ENCODE data around the gene KIF16B. TPM values are rescaled to one million over a fixed set of nuclear protein-coding genes. Genes with fewer than 3 reads are reported as not detected.

KIF16B gene
- total and polyA plus RNA-seq, 8 donors, result 5.0 to 59.8 (median 24.2) TPM

GRCh38 chr20:16553101-16553500 is 20.1 kb downstream of the KIF16B start:
- H3K36me3 ChIP-seq, result no peaks in the 10 kb centered on the region
- no peak overlapping the region for H3K27ac ChIP-seq
- intact Hi-C loops (cut with DNase I; ENCODE audit: low total_unique reads), result no loop called here
- H3K4me3 ChIP-seq, result no peak overlapping the region
- H3K4me1 ChIP-seq, result peaks cover 0 to 32% (median 8%) of the 10 kb centered on the region in 4 donors
- 85 to 98% (median 97%) methylated on average over 5 of the region's 5 CpGs for WGBS, 5 donors
- TF ChIP-seq POLR2A (IDR thresholded peaks at IDR 0.05), result no peak
- TF ChIP-seq POLR2AphosphoS5 (IDR thresholded peaks at IDR 0.05), result no peak
- TF ChIP-seq EP300 (IDR thresholded peaks at IDR 0.05), result no peak
- TF ChIP-seq CTCF (IDR thresholded peaks at IDR 0.05), result no peak
- H3K27me3 ChIP-seq, result no peaks in the 10 kb centered on the region
- no peak for DNase-seq
- H3K9me3 ChIP-seq, result no peaks in the 10 kb centered on the region

- intact Hi-C loops (cut with DNase I; ENCODE audit: low total_unique reads), result no loop called here
- Histone ChIP-seq H3K27ac (no peak overlapping the region), H3K9me3 (no peaks in the 10 kb centered on the region), H3K4me1 (peaks cover 0 to 31% (median 7%) of the 10 kb centered on the region in 4 donors), H3K27me3 (no peaks in the 10 kb centered on the region), H3K4me3 (no peak overlapping the region), H3K36me3 (no peaks in the 10 kb centered on the region)
- no peak for DNase-seq
- WGBS, 5 donors, result 71 to 84% (median 76%) methylated on average over 5 of the region's 5 CpGs
- TF ChIP-seq CTCF (IDR thresholded peaks at IDR 0.05), result no peak
- no peak for TF ChIP-seq EP300 (IDR thresholded peaks at IDR 0.05)
- no peak for TF ChIP-seq POLR2A (IDR thresholded peaks at IDR 0.05)
- TF ChIP-seq POLR2AphosphoS5 (IDR thresholded peaks at IDR 0.05), result no peak
Observed at GRCh38 chr20:16552015-16552414, 21.2 kb downstream of the KIF16B start.

DNA sequence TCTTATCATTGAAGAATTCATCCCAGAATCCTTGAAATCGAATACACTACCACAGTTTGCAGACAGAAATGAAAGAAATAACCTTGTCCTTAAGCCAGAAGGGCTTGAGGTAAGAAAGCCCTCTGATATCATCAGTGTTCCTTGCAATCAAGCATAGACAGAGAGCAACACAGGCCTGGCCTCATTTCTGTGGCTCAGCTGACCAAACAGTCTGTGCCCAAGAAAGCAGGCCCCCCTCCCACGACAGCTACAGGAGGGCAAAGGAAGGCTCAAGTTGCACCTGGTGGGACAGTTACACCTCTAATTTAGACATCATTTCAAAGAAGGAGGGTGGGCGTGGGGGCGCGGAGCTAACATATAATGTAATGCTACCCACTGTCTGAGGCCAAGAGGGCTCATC is 21.6 kb downstream of the KIF16B start:
- H3K9me3 ChIP-seq, result no peaks in the 10 kb centered on the region
- DNase-seq, result no peak
- H3K4me3 ChIP-seq, result no peak overlapping the region
- H3K27ac ChIP-seq, result no peak overlapping the region
- TF ChIP-seq POLR2AphosphoS5 (IDR thresholded peaks at IDR 0.05), result no peak
- no peak for TF ChIP-seq CTCF (IDR thresholded peaks at IDR 0.05)
- no peak for TF ChIP-seq POLR2A (IDR thresholded peaks at IDR 0.05)
- no peak for TF ChIP-seq EP300 (IDR thresholded peaks at IDR 0.05)
- H3K4me1 ChIP-seq, result peaks cover 0 to 30% (median 9%) of the 10 kb centered on the region in 4 donors
- H3K36me3 ChIP-seq, result no peaks in the 10 kb centered on the region
- intact Hi-C loops (cut with DNase I; ENCODE audit: low total_unique reads), result no loop called here
- 77 to 86% (median 85%) methylated on average over 5 of the region's 5 CpGs for WGBS, 5 donors
- no peaks in the 10 kb centered on the region for H3K27me3 ChIP-seq

GRCh38 chr20:16548068-16548672 is 25.1 kb downstream of the KIF16B start:
- no peak for TF ChIP-seq POLR2AphosphoS5 (IDR thresholded peaks at IDR 0.05)
- no peak for TF ChIP-seq EP300 (IDR thresholded peaks at IDR 0.05)
- TF ChIP-seq CTCF (IDR thresholded peaks at IDR 0.05), result no peak
- TF ChIP-seq POLR2A (IDR thresholded peaks at IDR 0.05), result no peak
- Histone ChIP-seq H3K27ac (no peak overlapping the region), H3K27me3 (no peaks in the 10 kb centered on the region), H3K4me1 (peaks cover 0 to 9% (median 2%) of the 10 kb centered on the region in 4 donors), H3K9me3 (no peaks in the 10 kb centered on the region), H3K36me3 (no peaks in the 10 kb centered on the region), H3K4me3 (no peak overlapping the region)
- no peak for DNase-seq
- WGBS, 5 donors, result 85 to 93% (median 90%) methylated on average over 11 to 12 of the region's 12 CpGs
- intact Hi-C loops (cut with DNase I; ENCODE audit: low total_unique reads), result no loop called here

Data from stomach (tissue), 9 donors.